Measurements from ENCODE around the gene LOC101059915.
"Not testable (repeated sequence)": the region's sequence is repeated elsewhere in the genome, so short reads cannot be mapped to it uniquely, and the experiment has no call there.

Gene LOC101059915

GRCh38 chrX:71661919-71662318, 5.4 kb upstream of the LOC101059915 start:
- Mint-ChIP-seq H3K27ac (ENCODE audit: low read depth, unreplicated experiment) (no peak overlapping the region), H3K9me3 (ENCODE audit: unreplicated experiment) (peaks cover 3% of the 10 kb centered on the region), H3K27me3 (ENCODE audit: insufficient read depth, unreplicated experiment) (peaks cover 38% of the 10 kb centered on the region), H3K4me1 (ENCODE audit: insufficient read depth, unreplicated experiment) (no peaks in the 10 kb centered on the region), H3K4me3 (ENCODE audit: unreplicated experiment) (no peak overlapping the region), H3K36me3 (ENCODE audit: insufficient read depth, unreplicated experiment) (no peaks in the 10 kb centered on the region)
- BruUV-seq (replicated peaks) = no TSS peak
- ChIA-PET POLR2A (no interaction called here), CTCF (no interaction called here)
- no peak for TF ChIP-seq CTCF (IDR thresholded peaks at IDR 0.05; ENCODE audit: unreplicated experiment)
- intact Hi-C loops (cut with micrococcal nuclease) = no loop called here
- DNase-seq (ENCODE audit: unreplicated experiment) = no peak

- peaks cover 31% of the 10 kb centered on the region for H3K27me3 Mint-ChIP-seq (ENCODE audit: insufficient read depth, unreplicated experiment)
- H3K27ac Mint-ChIP-seq (ENCODE audit: low read depth, unreplicated experiment); POLR2A ChIA-PET; BruUV-seq (replicated peaks); CTCF ChIA-PET; H3K9me3 Mint-ChIP-seq (ENCODE audit: unreplicated experiment); DNase-seq (ENCODE audit: unreplicated experiment); H3K36me3 Mint-ChIP-seq (ENCODE audit: insufficient read depth, unreplicated experiment); H3K4me1 Mint-ChIP-seq (ENCODE audit: insufficient read depth, unreplicated experiment); H3K4me3 Mint-ChIP-seq (ENCODE audit: unreplicated experiment); intact Hi-C loops (cut with micrococcal nuclease): not testable (repeated sequence)
Measured at GRCh38 chrX:71662654-71663053, 4.7 kb upstream of the LOC101059915 start.

- POLR2A ChIA-PET; CTCF ChIA-PET; intact Hi-C loops (cut with micrococcal nuclease); H3K4me3 Mint-ChIP-seq (ENCODE audit: unreplicated experiment); BruUV-seq (replicated peaks); H3K36me3 Mint-ChIP-seq (ENCODE audit: insufficient read depth, unreplicated experiment); H3K4me1 Mint-ChIP-seq (ENCODE audit: insufficient read depth, unreplicated experiment); H3K9me3 Mint-ChIP-seq (ENCODE audit: unreplicated experiment); H3K27ac Mint-ChIP-seq (ENCODE audit: low read depth, unreplicated experiment): not testable (repeated sequence)
- peaks cover 30% of the 10 kb centered on the region for H3K27me3 Mint-ChIP-seq (ENCODE audit: insufficient read depth, unreplicated experiment)
- DNase-seq (ENCODE audit: unreplicated experiment) = peak; percentile 34
Measured at GRCh38 chrX:71663238-71663637, 4.1 kb upstream of the LOC101059915 start.

GRCh38 chrX:71664202-71664601, 3.1 kb upstream of the LOC101059915 start:
- peak; percentile 27 for TF ChIP-seq CTCF (IDR thresholded peaks at IDR 0.05; ENCODE audit: unreplicated experiment)
- intact Hi-C loops (cut with micrococcal nuclease); H3K9me3 Mint-ChIP-seq (ENCODE audit: unreplicated experiment); H3K36me3 Mint-ChIP-seq (ENCODE audit: insufficient read depth, unreplicated experiment); H3K27ac Mint-ChIP-seq (ENCODE audit: low read depth, unreplicated experiment); H3K4me1 Mint-ChIP-seq (ENCODE audit: insufficient read depth, unreplicated experiment); CTCF ChIA-PET; POLR2A ChIA-PET; H3K4me3 Mint-ChIP-seq (ENCODE audit: unreplicated experiment); BruUV-seq (replicated peaks): not testable (repeated sequence)
- DNase-seq (ENCODE audit: unreplicated experiment) = peak; percentile 32
- peaks cover 38% of the 10 kb centered on the region for H3K27me3 Mint-ChIP-seq (ENCODE audit: insufficient read depth, unreplicated experiment)

GRCh38 chrX:71664889-71665491, 2.4 kb upstream of the LOC101059915 start:
- H3K9me3 Mint-ChIP-seq (ENCODE audit: unreplicated experiment) = peaks cover 7% of the 10 kb centered on the region
- H3K4me1 Mint-ChIP-seq (ENCODE audit: insufficient read depth, unreplicated experiment) = no peaks in the 10 kb centered on the region
- no peak overlapping the region for H3K27ac Mint-ChIP-seq (ENCODE audit: low read depth, unreplicated experiment)
- no peak for DNase-seq (ENCODE audit: unreplicated experiment)
- intact Hi-C loops (cut with micrococcal nuclease) = no loop called here
- no TSS peak for BruUV-seq (replicated peaks)
- CTCF ChIA-PET = no interaction called here
- H3K27me3 Mint-ChIP-seq (ENCODE audit: insufficient read depth, unreplicated experiment) = peaks cover 46% of the 10 kb centered on the region
- no peak overlapping the region for H3K4me3 Mint-ChIP-seq (ENCODE audit: unreplicated experiment)
- POLR2A ChIA-PET = no interaction called here
- TF ChIP-seq CTCF (IDR thresholded peaks at IDR 0.05; ENCODE audit: unreplicated experiment) = no peak
- no peaks in the 10 kb centered on the region for H3K36me3 Mint-ChIP-seq (ENCODE audit: insufficient read depth, unreplicated experiment)
